NCI-H2171 (cell line): ENCODE measurements around the gene CABLES1.
"Not testable (repeated sequence)": the region's sequence is repeated elsewhere in the genome, so short reads cannot be mapped to it uniquely, and the experiment has no call there.

Experiments
- DNase-seq: peaks from one replicate; lab custom pipeline; 2025; lab: John Stamatoyannopoulos, UW

Gene CABLES1

GRCh38 chr18:23142251-23142929, 7.1 kb downstream of the CABLES1 start:
- DNase-seq, result no peak

- no peak for DNase-seq
Observed at GRCh38 chr18:23143016-23143814, 7.9 kb downstream of the CABLES1 start.

DNA sequence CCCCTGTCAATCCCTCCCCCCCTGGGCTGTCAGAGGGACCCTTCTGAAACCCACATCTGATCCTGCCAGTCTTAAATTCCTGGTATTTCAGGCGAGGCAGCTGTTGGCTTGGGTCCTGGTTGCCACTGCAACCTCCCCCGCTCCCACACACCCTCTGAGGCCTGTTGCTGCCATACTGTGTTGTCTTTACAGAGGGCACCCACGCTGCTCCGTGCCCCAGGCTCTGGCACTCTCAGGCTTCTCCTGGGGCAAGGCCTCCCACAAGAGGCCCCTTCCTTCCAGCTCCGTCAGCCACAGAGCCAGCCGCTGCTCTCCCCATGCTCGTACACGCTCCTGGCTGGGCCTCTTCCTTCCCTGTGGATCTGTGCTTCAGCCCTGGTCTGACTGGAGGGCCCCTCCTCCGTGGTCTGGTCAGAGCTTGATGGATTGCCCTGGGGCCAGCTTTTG, 8.6 kb downstream of the CABLES1 start:
- DNase-seq, result no peak

- no peak for DNase-seq
Observed at GRCh38 chr18:23144640-23145039, 9.4 kb downstream of the CABLES1 start.

DNA sequence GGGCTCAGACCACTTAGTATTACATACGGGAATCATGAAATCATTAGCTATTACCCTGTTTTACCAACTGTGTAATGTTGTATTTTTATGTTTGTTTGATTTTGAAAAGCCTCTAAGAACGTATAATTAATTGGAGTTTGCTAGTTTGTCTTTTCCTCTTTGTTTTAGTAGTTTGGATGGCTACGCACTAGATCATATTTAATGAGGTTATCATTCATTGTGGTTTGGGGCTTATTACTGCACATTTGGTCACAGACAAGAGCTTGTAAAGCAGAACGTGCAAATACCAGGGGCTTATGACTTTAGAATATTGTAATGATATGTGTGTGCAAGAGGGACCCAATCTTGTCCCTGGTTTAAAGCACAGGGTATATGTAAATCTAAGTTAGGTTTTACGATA, 10.3 kb downstream of the CABLES1 start:
- no peak for DNase-seq

- DNase-seq, result no peak
Observed at GRCh38 chr18:23146861-23147469, 11.7 kb downstream of the CABLES1 start.

DNA sequence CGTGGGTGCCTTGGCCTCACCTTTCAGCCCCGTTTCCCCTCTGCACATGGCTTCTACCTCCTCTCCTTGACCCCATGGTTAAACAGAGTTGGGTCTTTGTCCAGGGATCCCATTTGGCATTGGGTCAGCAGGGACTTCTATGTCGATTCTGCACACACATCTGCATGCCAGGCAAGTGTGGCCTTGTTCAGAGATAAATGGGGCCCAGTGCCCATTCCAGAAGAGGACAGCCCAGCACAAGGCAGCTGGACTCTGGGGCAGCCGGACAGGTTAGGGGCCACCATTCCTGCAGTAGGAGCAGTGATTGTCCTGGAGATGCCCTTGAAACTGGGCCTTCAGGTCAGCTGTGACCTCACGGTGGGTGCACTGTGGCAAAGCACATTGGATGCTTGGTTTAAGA, 13.1 kb downstream of the CABLES1 start:
- no peak for DNase-seq

DNA sequence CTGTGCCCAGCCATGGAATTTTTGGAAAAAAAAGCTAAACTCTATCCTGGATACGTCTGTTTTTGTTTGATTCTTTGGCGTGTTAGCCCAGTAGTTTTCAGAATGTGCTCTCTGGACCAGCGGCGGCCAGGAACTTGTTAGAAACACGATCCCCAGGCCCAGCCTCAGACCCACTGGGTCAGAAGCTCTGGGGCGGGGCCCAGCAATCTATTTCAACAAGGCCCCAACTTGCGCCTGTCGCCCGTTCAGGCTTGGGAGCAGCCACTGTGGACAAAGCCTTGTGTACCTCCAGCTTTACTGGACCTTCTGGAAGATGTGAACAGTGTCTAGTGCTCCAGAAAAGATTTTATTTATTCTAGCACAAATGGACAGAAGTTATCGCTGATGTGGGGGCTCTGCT, 14.3 kb downstream of the CABLES1 start:
- no peak for DNase-seq

GRCh38 chr18:23151414-23152099, 16.3 kb downstream of the CABLES1 start:
- DNase-seq, result no peak

DNA sequence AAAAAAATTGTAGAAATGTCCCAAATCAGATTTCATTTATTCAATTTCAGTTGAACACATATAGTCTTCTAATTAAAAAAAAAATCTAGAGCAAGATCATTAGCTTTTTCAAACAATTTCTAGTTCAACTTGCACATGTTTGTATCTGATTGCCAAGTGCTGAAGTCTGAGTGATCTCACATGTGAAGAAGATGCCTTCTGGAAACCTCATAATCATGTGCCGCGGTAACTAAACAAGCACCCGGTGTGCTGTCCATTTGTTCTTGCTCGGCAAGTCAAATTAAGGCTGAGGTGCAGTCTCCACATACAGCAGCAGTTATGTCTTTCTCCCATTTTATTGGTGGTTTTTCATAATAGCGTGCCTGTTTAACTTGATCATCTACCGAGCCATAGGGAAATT, 18.7 kb downstream of the CABLES1 start:
- DNase-seq, result no peak

DNA sequence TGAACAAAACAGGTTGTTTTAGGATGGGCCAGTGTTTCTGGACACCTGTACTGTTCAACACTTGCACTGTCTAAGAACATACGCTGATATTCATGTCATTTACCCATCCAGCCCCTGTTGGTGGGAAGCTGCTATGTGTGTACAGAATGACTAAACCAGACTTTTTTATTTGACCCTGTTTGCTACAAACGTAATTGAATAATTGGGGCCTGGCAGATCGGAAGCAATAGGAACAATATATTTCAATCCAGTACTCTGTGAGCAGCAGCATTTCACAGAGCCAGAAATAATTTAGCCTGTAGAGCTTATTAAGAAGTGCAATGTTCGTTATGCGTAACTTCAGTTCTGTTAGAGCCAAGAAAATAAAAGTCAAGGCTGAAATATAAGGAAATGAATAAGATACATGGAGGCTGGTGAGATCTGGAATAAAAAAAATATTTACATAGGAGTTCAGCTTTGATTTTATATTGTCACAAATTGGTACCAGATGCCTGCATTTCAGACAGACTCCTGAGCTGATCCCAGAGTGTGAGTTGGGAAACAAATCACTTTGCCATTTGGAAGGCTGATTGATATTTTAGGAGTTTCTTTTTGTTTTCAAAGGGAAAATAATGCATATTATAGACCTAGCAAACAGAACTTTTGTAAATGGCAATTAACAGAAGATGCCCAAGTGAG, 19.7 kb downstream of the CABLES1 start:
- DNase-seq, result no peak

- DNase-seq, result no peak
Observed at GRCh38 chr18:23155537-23155936, 20.3 kb downstream of the CABLES1 start.

DNA sequence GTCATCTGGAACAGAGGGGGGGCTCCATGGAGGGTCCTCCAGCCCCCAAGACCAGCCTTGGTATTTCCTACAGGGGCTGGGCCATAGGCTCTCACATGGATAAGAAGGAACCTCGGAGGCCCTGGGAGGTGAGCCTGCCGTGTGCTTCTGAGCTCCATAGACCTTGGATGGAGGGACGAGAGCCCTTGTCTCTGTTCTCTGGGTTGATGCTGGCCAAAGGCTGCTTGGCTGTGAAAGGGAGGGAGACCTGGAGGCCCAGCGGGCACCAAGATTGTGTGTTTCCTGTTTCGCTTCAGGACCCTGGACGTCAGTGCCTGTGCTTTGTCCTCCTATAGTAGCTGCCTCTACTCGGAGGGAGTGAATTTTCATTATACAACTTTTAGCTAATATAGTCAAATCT, 20.8 kb downstream of the CABLES1 start:
- no peak for DNase-seq

DNA sequence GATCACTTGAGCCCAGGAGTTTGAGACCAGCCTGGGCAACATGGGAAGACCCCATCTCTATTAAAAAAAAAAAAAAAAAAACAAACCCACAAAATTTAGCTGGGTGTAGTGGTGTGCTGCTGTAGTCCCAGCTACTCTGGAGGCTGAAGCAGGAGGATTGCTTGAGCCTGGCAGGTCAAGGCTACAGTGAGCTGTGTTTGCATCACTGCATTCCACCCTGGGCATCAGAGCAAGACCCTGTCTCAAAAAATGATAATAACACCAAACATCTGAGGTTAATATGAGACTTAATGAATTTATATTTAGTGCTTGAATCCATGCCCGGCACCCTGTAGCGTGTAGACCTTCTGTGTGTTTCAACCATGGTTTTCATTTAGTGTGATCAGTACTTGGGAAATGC, 22.8 kb downstream of the CABLES1 start:
- no peak for DNase-seq

DNA sequence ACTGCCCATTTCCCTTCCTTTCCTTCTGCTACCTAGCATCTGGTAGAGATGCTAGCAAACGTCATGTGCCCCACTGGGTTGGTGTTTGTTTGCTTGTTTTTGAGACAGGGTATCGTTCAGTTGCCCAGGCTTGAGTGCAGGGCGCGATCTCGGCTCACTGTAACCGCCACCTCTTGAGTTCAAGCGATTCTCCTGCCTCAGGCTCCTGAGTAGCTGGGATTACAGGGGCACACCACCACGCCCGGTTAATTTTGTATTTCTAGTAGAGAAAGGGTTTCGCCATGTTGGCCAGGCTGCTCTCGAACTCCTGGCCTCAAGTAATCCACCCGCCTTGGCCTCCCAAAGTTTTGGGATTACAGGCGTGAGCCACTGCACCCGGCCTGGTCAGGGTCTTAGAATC, 23.6 kb downstream of the CABLES1 start:
- not testable (repeated sequence) for DNase-seq

GRCh38 chr18:23159344-23159743, 24.1 kb downstream of the CABLES1 start:
- no peak for DNase-seq

DNA sequence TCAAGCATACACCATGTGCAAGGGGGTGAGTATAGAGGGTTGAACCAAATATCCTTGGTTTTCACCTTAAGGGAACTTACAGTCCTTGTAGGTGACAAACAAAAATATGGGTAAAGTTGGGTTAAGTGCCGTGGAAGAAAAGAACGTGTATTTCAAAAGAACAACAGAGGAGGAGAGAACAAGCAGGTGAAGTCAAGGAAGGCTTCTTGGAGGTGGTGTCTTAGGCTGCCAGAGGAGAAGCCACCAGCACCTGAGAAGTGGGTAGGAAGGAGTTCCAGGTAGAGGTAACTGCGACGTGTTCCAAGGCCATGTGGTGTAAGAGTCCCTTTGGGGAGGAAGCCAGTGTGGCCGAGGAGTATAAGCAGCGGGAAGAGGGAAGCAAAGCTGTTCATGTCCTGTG, 27.2 kb downstream of the CABLES1 start:
- no peak for DNase-seq

- DNase-seq, result no peak
Observed at GRCh38 chr18:23163786-23164533, 28.7 kb downstream of the CABLES1 start.

DNA sequence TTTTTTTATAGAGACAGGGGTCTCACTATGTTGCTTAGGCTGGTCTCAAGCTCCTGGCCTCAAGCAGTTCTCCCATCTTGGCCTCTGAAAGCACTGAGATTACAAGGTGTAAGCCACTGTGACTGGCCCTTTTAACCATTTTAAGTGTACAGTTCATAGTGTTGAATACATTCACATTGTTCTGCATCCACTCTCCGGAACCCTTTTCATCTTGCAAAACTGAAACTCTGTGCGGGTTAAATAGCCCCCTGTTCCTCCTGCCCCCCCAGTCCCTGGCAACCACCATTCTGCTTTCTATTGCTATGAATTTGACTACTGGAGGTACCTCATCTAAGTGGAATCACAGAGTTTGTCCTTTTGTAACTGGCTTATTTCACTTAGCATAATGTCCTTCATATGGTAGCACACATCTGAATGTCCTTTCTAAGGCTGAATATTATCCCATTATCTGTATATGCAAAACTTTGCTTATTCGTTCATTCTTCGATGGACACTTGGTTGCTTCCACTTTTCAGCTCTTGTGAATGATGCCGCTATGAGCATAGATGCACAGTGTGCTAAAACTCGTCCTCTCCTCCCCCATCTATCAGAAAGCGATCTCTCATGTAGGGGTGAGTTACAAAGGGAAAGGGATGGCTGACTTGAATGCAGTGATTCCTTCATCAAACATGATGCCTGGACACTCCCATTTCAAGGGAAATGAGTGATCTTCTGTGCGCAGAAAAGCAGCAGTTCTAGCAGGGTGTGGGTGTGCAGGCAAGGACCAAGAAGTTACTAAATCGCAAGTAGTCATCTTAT, 30.2 kb downstream of the CABLES1 start:
- no peak for DNase-seq

GRCh38 chr18:23166891-23167541, 31.7 kb downstream of the CABLES1 start:
- DNase-seq, result no peak
